Activated CD8-positive, alpha-beta memory T cell treated with anti-CD3 and anti-CD28 coated beads for 24 hours (primary cell): ENCODE measurements around the gene MTCL1.
A peak's percentile ranks its signal among the peaks of the same experiment; 100 is the strongest.

Source experiments
- DNase-seq: peaks from one replicate; pipeline ENCODE4 v3.0.0-alpha.2; 2020

The MTCL1 gene

DNA sequence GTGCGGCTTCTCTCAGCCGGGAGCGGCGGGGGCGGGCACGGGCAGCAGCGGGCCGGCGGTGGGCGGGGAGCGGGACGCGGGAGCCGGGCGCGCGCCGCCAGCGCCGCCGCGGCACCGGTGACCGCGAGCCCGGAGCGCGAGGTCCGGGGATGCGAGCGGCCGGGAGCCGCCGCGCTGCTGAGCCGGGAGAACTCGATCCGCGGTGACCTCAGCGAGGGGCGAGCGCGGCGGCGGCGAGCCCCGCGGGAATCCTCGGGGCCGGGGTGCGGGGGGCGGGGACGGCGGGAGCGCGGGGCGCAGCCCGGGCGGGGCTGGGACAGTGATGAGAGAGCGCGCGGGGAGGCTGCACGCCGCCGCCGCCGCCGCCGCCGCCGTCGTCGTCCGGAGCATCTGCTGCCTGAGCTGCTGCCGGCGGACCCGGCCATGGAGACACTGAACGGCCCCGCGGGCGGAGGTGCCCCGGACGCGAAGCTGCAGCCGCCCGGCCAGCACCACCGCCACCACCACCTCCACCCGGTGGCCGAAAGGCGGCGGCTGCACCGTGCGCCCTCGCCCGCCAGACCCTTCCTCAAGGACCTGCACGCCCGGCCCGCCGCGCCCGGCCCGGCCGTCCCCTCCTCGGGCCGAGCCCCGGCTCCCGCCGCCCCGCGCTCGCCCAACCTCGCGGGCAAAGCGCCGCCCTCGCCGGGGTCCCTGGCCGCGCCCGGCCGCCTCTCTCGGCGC lies at the start of gene MTCL1:
TSS of gene MTCL1 (plus strand) at position 319 of the 723 bp plus-strand sequence. CDS start at position 424, 105 bp downstream.
- DNase-seq: peak; percentile 74

GRCh38 chr18:8656232-8656631 lies 49.1 kb upstream of the MTCL1 start:
- no peak for DNase-seq

- no peak for DNase-seq
Measured at GRCh38 chr18:8657050-8657820, 48.1 kb upstream of the MTCL1 start.

GRCh38 chr18:8657873-8658470 lies 47.4 kb upstream of the MTCL1 start:
- no peak for DNase-seq

DNA sequence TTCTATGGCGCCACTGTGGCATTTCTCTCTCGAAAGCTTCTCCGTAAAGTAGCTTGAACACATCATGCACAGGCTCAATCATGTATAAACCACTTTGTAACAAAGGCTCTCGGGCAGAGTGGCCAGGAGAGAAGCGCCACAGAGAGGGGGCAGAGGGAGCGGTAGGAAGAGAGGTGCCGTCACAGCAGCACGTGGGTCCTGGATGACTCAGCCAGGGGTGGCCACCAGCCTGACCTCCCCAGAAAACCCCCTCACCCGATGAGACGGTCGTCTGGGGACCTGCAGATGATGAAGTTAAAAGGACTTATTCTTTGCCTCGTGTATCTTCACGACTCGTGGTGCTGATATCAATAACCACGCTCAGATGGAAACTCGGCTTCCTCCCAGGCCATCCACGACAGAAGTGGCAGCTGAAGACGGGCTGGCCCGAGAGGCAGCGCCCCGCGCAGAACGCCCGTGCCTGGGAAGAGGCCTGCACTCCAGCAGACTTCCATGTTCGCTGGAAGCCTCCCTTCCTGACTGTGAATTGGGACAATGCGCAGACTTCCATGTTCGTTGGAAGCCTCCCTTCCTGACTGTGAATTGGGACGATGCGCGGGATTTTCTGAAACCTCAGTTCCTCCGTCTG lies 46.4 kb upstream of the MTCL1 start:
- no peak for DNase-seq

DNA sequence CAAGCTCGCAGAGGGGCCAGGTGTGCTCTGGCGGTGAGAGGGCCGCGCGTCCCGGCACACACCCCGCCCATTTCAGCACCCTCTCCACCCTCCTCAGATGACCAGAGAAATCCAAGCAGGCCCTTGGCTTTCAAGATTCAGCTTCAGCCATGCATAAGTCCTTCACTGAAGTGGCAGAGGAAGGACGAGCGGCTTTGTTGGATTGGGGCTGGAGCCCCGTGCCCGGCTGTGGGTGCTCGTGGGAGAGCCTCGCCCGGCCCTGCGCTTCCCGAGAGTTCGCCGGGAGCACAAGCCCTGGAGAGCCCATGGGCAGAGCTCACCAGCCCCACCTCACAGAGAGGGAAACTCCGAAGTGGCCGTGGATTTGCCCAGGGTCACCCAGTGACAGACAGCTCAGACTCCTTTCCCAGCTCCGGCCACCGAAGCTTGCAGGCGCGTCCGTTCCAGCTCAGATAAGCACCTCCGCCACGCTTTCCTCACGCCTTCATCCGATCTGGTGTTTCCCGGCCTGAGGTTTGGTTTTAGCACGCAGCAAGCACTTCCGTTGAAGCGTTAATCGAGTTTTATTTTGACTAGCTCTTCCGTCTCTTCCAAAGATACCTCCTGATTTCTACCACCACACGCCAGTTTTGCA lies 45.6 kb upstream of the MTCL1 start:
- DNase-seq: no peak

DNA sequence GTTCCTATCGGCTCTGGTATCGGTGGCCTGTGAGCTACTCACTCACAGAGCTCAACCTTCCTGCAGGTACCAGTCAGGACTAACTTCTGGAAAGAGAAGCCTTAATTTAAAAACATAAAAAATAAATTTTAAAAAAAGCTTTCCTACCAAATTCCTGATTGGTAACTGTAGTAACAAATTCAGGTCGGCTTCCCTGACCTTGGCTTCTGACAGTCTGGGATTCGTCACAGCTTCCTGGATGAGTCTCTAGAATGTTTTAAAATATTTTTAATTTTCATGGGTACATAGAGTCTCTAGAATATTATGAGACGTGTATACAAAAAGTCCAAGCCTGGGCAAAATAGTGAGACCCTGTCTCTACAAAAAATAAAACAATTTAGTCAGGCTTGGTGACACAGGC lies 45.0 kb upstream of the MTCL1 start:
- no peak for DNase-seq

DNA sequence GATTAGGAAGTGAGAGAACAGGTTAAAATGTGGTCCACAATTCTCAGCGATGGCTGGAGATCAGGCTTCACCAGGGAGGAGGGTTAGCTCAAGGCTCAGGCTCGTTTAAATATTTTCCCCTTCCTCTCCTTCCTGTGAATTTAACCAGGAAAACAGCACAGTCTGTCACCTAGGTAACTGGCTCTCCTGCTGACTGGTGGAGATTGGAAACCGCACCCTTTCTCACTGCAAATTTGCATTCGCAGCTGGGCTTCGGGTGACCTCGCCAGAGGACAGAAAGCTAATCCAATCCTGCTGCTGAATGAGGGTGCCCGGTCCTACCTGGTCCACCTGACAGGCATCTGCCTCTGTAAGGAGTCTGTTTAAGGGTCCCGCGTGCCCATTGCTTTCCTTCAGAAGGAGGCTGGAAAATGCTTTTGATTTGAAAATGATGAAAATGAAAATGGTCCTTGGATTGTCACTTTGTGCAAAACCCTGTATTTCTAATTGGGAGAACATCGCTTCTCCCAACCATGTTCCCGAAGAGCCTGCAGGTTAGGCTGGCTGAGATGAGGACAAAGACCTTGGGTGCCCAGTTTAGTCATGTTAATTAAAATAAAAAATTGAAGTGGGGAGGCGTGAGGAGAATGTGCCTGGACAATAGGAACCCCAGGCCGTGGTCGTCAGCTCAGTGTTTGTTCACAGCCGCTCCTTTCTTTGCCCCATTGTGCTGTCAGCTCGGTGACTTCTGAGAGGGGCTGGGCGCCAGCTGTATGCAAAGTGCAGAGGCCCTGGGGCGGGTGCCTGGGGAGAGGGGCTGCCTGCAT lies 43.4 kb upstream of the MTCL1 start:
- no peak for DNase-seq

DNA sequence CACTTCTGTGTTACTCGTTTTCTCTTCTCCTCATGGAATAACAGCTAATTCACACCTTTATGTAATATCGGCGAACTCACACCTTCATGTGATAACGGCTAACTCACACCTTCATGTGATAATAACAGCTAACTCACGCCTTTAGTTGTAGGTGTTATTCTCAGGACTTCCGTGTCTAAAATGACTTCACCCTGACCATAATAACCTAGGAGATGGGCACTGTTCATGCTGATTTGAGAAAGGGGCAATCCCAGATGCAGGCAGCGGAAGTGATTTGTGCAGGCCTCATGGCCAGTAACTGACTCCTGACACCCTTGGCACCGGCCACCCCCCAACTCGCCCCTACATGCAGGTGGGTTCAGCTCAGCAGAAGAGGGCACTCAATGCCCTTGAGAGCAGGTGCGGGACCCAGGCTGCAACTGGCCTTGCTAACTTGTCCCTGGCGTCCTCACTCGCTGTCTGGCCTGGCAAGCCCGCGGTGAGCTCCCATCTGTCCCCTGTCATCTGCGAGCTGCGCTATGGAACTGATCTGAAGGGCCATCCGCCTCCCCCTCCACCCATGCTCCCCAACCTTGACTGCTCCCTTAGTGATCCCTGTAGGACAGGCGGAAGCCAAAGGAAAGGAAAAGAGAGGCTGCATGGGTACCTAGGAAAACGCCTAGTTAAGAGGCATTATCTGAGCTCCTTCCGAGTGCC lies 42.6 kb upstream of the MTCL1 start:
- DNase-seq: no peak

DNA sequence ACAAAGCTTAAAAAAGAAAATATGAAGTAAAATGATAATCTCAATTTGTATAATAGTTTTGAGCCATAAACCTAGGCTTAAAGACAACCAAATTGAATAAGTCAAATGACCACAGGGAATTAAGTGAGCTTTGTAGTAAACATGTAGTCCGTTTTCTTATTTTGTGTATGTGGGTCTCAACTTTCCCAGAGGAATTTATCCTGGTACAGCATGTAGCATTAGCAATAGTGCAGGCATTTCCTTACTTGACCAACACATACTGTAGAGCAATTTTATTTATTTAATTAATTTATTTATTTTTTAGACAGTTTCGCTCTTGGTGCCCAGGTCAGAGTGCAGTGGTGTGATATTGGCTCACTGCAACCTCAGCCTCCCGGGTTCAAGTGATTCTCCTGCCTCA lies 37.5 kb upstream of the MTCL1 start:
- no peak for DNase-seq

DNA sequence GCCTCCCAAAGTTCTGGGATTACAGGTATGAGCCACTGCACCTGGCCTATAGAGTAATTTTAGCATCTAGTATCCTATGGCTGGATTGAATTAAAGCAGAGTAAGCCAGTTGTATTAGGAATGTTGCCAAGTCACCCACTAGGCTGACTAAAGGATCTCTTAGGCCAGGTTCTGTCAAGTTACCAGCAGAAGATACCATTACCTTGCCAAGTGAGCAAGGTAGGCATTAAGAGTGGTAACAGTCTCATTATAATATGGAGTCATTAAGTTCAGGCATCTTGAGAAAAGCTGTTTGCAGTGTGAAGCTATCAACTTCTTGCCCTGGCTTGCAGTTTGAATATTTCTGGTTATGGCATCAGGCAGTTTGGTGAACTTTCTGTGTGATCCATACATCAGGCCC lies 37.0 kb upstream of the MTCL1 start:
- no peak for DNase-seq

- DNase-seq: no peak
Measured at GRCh38 chr18:8669571-8669970, 35.8 kb upstream of the MTCL1 start.

DNA sequence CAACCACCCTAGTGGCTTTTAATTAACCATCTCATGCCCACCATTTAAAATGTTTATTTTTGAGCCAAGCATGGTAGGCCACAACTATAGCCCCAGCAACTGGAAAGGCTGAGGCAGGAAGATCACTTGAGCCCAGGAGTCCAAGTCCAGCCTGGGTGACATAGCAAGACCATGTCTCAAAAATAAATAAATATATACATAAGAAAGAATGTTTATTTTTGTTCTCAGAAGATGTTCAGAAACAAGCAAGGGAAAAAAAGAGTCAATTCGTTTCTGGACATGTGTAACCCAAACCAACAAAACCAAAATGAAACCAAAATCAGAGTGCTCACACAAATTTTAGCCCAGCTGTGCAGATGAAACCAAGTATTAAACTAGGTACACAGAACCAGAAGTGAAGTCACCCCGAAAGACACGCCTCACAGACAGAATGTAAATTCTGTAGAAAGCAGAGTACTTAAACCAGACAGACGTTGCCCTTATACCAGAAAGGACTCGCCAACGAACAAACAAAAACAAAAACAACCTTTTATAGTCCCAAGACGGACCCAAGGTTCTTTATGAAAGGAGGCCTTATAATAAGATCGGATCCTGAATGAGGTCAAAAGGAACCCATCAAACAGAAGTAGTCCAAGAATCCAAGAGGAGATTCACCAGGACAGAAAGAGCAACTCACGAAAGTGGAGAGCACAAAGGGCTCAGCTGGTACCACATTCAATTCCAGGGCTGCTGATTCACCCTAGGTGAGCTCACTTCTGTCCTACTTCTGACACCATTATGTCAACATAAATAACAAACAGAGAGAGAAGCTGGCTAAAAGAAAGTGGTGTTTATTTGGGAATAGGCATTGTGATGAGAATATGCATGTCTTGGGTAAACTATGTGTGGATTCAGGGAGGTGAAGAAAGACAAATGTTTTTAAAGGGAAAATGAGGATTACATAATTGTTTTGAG lies 31.8 kb upstream of the MTCL1 start:
- no peak for DNase-seq

GRCh38 chr18:8675057-8675456 lies 30.3 kb upstream of the MTCL1 start:
- no peak for DNase-seq

DNA sequence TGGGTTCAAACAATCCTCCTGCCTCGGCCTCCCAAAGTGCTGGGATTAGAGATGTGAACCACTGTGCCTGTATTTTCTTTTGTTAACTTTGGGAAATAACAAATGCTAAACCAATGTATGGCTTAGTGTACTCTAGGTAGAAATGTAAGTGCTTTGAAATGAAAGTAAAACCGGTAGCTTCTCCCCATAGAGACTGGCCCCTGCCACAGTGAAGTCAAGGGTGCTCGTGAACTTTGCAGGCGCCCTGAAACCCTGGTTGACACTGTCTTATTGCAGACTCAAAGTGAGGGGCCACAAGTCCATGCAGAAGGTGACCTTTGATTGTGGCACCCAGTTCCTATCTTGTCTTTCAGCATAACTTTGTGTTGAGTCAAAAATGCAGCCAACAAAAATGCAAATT lies 24.2 kb upstream of the MTCL1 start:
- no peak for DNase-seq

DNA sequence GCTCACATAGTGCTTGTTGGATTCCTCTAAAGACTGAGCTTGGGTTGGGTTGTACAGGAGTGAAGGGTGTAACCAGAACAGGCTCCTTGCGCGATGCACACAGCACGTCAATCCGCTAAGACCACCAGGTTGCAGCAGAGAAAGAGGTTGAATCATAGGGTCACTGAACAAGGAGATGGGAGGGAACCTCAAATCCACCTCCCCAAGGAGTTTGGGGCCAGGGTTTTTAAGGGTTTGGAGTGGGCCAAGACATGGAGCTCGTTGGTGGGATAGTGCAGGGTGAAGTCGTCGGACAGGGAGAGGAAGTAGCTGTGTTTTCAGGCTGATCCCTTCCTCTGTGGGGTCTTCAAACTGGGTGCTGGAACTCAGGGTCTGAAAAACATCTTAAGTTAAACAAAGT lies 20.8 kb upstream of the MTCL1 start:
- no peak for DNase-seq

- no peak for DNase-seq
Measured at GRCh38 chr18:8685141-8685913, 20.0 kb upstream of the MTCL1 start.

- DNase-seq: no peak
Measured at GRCh38 chr18:8685914-8686216, 19.5 kb upstream of the MTCL1 start.

GRCh38 chr18:8686611-8687010 lies 18.7 kb upstream of the MTCL1 start:
- DNase-seq: no peak
